ENCODE data around the gene SOX6.

The SOX6 gene

DNA sequence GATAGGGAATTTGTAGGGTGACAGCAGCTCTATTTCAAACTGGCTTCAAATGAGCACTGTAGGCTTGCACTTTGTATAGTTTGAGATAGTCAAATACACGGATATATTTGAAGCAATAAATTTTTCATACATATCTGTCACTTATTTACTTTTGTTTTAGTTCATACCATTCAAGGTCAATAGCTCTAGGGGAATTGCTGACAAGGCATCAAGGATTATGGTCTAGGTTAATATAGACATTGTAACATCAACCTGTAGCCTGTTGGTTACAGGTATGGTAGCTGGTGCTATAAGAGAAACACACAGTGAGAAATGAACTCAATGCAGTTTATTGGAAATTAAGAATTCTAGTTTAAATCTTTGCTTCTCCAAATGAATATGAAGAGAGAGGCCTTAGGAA, 267.6 kb downstream of the SOX6 start:
- TF ChIP-seq, protein P1, sequence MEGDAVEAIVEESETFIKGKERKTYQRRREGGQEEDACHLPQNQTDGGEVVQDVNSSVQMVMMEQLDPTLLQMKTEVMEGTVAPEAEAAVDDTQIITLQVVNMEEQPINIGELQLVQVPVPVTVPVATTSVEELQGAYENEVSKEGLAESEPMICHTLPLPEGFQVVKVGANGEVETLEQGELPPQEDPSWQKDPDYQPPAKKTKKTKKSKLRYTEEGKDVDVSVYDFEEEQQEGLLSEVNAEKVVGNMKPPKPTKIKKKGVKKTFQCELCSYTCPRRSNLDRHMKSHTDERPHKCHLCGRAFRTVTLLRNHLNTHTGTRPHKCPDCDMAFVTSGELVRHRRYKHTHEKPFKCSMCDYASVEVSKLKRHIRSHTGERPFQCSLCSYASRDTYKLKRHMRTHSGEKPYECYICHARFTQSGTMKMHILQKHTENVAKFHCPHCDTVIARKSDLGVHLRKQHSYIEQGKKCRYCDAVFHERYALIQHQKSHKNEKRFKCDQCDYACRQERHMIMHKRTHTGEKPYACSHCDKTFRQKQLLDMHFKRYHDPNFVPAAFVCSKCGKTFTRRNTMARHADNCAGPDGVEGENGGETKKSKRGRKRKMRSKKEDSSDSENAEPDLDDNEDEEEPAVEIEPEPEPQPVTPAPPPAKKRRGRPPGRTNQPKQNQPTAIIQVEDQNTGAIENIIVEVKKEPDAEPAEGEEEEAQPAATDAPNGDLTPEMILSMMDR (IDR thresholded peaks at IDR 0.05): no peak
- Histone ChIP-seq H3K27ac (no peak overlapping the region), H3K36me3 (ENCODE audit: control insufficient read depth, insufficient read depth, low read length) (no peaks in the 10 kb centered on the region), H3K4me3 (ENCODE audit: low read depth, low read length) (no peak overlapping the region), H3K9me3 (ENCODE audit: control insufficient read depth, low read length) (no peaks in the 10 kb centered on the region), H3K79me2 (no peaks in the 10 kb centered on the region), H3K4me1 (no peaks in the 10 kb centered on the region), H2AFZ (no peak overlapping the region), H3K9ac (no peak overlapping the region), H3K27me3 (ENCODE audit: control insufficient read depth, insufficient read depth, low read length) (no peaks in the 10 kb centered on the region), H3K4me2 (ENCODE audit: low read length) (no peak overlapping the region)

DNA sequence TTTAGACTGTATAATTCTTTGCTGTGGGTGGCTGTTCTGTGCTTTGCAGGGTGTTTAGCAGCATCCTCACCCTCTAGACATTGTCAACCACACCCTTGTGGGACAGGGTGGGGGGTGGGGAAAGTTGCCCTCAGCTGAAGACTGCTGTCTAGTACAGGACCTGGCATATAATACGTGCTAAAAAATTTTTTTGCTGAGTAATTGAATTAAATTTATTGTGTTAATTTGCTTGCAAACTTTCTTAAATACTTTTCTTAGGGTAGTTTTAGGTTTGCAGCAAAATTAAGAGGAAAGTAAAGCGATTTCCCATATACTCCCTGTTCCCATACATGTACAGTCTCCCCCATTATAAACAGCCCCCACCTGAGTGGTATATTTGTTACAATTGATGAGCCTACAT, 268.5 kb downstream of the SOX6 start:
- TF ChIP-seq, protein P1 (IDR thresholded peaks at IDR 0.05): no peak
- H2AFZ ChIP-seq: no peak overlapping the region
- H3K4me3 ChIP-seq (ENCODE audit: low read depth, low read length): no peak overlapping the region
- H3K79me2 ChIP-seq: no peaks in the 10 kb centered on the region
- H3K4me2 ChIP-seq (ENCODE audit: low read length): no peak overlapping the region
- no peaks in the 10 kb centered on the region for H3K4me1 ChIP-seq
- H3K27ac ChIP-seq: no peak overlapping the region
- H3K36me3 ChIP-seq (ENCODE audit: control insufficient read depth, insufficient read depth, low read length): no peaks in the 10 kb centered on the region
- H3K9ac ChIP-seq: no peak overlapping the region
- no peaks in the 10 kb centered on the region for H3K9me3 ChIP-seq (ENCODE audit: control insufficient read depth, low read length)
- no peaks in the 10 kb centered on the region for H3K27me3 ChIP-seq (ENCODE audit: control insufficient read depth, insufficient read depth, low read length)

DNA sequence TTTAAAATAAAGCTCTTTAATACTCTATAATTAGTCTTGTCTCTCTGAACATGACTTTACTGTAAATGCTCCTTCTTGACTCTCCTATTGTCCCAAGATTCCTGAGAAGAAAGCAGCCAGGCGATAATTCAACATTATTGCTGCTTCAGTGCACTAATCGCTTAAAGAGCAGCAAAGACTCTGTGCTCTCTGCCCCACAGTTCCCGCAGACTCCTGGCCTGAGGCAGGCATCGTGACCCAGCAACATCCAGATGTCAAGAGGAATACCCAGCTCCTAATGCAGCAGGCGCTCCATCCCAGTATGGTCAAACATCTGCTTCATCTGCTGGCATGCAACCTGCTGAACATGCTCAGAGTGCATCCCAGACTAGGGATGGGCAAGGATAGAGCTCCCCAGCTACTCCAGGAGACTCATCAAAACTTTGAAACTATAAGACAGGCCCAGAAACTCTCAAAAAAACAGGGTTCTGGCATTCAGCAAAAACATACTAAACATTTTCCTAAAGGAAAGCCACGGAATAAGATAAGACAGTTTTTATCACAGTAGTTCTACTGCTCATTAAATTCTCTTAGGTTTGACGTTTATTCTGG, 270.0 kb downstream of the SOX6 start:
- Histone ChIP-seq H3K36me3 (ENCODE audit: control insufficient read depth, insufficient read depth, low read length) (no peaks in the 10 kb centered on the region), H3K4me1 (no peaks in the 10 kb centered on the region), H2AFZ (no peak overlapping the region), H3K9ac (no peak overlapping the region), H3K27me3 (ENCODE audit: control insufficient read depth, insufficient read depth, low read length) (no peaks in the 10 kb centered on the region), H3K79me2 (no peaks in the 10 kb centered on the region), H3K4me2 (ENCODE audit: low read length) (no peak overlapping the region), H3K27ac (no peak overlapping the region), H3K4me3 (ENCODE audit: low read depth, low read length) (no peak overlapping the region), H3K9me3 (ENCODE audit: control insufficient read depth, low read length) (no peaks in the 10 kb centered on the region)
- TF ChIP-seq, protein P1 (IDR thresholded peaks at IDR 0.05): no peak

GRCh38 chr11:16082095-16083055, 274.0 kb downstream of the SOX6 start:
- H3K27me3 ChIP-seq (ENCODE audit: control insufficient read depth, insufficient read depth, low read length): no peaks in the 10 kb centered on the region
- TF ChIP-seq, protein P1 (IDR thresholded peaks at IDR 0.05): no peak
- H3K79me2 ChIP-seq: no peaks in the 10 kb centered on the region
- H3K27ac ChIP-seq: no peak overlapping the region
- no peaks in the 10 kb centered on the region for H3K9me3 ChIP-seq (ENCODE audit: control insufficient read depth, low read length)
- no peak overlapping the region for H2AFZ ChIP-seq
- no peak overlapping the region for H3K9ac ChIP-seq
- H3K4me3 ChIP-seq (ENCODE audit: low read depth, low read length): no peak overlapping the region
- H3K36me3 ChIP-seq (ENCODE audit: control insufficient read depth, insufficient read depth, low read length): no peaks in the 10 kb centered on the region
- no peak overlapping the region for H3K4me2 ChIP-seq (ENCODE audit: low read length)
- H3K4me1 ChIP-seq: no peaks in the 10 kb centered on the region

All from parathyroid adenoma (tissue), 2 donors.